Cerebellar nuclear complex (tissue), 1 donor: Measurements from ENCODE around the gene TEKTIP1.

Source experiments
- DNase-seq, 2 experiments: peaks; one replicate each; lab custom pipeline; 2025; lab: John Stamatoyannopoulos, UW

Gene TEKTIP1

DNA sequence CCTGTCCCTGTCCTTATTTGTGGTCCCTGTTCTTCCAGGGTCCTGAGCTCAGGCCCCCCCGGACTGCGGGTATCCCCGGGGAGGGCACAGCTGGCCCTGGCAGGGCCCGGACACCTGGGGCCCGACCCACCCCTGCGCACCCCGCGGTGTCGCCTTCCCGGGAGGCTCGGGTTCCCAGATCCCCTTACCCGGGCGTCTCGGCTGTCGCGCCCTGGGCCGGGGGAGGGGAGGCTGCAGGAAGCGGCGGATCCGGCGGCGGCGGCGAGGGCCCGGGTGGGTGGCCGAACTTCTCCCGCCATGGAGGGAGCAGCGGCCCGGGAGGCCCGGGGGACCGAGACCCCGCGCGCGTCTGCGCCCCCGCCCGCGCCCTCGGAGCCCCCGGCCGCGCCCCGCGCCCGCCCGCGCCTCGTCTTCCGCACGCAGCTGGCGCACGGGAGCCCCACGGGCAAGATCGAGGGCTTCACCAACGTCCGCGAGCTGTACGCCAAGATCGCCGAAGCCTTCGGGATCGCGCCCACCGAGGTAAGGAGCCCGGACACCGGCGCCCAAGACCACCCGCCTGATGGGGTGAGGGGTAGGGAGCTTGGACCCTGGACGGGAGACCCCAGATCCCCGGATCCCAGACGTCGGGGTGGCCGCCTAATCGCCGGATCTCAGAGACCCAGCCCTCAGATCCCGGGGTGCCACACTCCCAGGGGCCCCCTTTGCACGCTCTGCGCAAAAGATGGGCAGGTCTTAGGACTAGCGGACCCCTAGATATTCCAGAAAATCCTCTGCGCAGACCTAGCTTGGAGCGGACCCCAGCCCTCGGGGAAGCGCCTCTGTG is 46.5 kb downstream of the TEKTIP1 start, which contains the start of gene GIPC3:
TSS of gene GIPC3 (plus strand) at position 178 of the 826 bp plus-strand sequence. CDS start at position 298, 120 bp downstream.
- DNase-seq: no peak

GRCh38 chr19:3586127-3586626 is 47.2 kb downstream of the TEKTIP1 start:
- DNase-seq: no peak

DNA sequence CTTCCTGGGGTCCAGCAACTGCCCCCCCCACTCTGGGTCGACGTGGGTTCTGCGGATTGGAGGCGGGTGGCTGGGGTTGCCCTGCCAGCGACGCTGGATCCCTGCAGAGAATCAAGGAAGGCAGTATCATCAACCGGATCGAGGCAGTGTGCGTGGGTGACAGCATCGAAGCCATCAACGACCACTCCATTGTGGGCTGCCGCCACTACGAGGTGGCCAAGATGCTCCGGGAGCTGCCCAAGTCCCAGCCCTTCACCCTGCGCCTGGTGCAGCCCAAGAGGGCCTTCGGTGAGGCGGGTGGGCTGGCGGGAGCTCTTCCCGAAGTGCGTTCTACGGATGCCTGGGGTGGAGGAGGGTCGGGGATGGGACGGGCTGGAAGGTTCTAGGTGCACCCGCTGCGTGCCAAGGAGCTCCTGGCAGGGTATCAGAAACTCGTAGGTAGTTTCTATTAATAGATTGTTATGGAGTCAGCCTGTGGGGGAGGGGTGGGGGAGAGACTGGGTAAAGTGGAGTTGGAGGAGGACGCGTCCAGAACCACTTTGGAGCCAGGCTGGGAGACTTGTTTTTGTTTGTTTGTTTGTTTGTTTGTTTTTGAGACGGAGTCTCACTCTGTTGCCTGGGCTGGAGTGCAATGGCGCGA is 47.9 kb downstream of the TEKTIP1 start:
- no peak for DNase-seq

- no peak for DNase-seq
These were observed 50.5 kb downstream of the TEKTIP1 start for GRCh38 chr19:3589439-3589838.

- no peak for DNase-seq
These were observed 51.0 kb downstream of the TEKTIP1 start for GRCh38 chr19:3589949-3590348.

- DNase-seq: no peak
These were observed 52.2 kb downstream of the TEKTIP1 start for GRCh38 chr19:3590991-3591659.

DNA sequence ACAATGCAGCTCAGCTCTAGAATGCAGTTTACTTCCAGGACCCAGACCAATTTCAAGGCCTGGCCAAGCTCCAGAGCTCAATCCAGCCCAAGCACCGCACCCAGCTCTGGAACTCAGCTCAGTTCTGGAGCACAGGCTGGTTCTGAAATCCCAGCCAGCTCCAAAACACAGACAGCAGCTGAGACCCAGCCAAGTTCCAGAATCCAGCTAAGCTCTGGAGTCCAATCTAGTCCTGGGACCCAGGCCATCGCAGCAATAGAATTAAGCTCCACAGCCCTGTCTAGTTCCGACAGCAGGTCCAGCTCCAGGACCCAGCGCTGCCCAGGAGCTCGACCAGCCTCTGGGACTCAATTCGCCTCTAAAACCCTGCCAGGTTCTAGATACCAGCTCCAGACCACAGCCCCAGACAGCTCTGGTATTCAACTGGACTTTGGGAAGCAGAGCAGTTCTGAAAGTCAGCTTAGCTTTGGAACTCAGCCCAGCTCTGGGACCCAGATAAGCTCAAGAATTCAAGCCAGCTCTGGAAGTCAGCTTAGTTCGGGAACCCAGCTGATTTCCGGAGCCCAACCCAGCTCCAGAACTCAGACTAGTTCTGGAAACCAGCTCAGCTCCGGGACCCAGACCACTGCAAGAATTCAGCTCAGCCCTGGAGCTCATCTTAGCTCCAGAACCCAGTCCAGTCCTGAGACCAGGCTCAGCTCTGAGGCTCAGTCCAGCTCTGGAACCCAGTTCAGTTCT is 53.1 kb downstream of the TEKTIP1 start:
- DNase-seq: no peak

DNA sequence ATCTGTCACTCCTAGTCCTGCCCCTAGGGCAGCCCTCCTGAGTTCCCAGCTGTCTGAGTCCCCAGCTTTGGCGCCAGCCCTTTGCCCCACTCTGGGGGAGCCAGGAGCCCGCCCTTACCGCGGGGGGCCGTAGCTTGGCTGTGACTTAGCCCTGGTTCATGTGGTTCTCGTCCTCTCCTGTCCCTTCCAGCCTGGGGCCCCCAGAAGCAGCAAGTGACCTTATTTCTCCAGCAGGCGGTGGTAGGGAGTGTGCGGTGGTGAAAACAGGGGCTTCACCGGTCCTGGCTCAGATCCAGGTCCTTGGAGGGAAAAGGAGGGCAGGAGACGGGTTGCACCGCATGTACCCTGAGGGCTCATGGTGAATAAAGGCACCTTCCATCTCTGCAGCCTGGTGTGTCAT is 54.2 kb downstream of the TEKTIP1 start:
- no peak for DNase-seq
